Neuronal stem cell (in vitro differentiated cells): ENCODE measurements around the gene PPM1L.

Source experiments
- DNase-seq: peaks from one replicate; pipeline ENCODE4 v3.0.0-alpha.2; 2013; ENCODE audit warnings: low spot score
- H2AFZ ChIP-seq: one replicate; pipeline ENCODE4 v1.6.1; 2013; ENCODE audit warnings: mild to moderate bottlenecking, low read length, inconsistent platforms
- H2AK5ac ChIP-seq: 2 replicates; pipeline ENCODE4 v1.6.1; 2013; ENCODE audit warnings: low read depth, mild to moderate bottlenecking, inconsistent platforms, low read length, moderate library complexity, mixed read lengths
- H2BK120ac ChIP-seq: 2 replicates; pipeline ENCODE4 v1.6.1; 2013; ENCODE audit warnings: low read depth, mild to moderate bottlenecking, inconsistent platforms, low read length, moderate library complexity, mixed read lengths
- H2BK12ac ChIP-seq: one replicate; pipeline ENCODE4 v1.6.1; 2013; ENCODE audit warnings: low read length, inconsistent platforms
- H2BK15ac ChIP-seq: 2 replicates; pipeline ENCODE4 v1.6.1; 2013; ENCODE audit warnings: mild to moderate bottlenecking, low read length, inconsistent platforms, mixed read lengths
- H2BK5ac ChIP-seq: one replicate; pipeline ENCODE4 v1.6.1; 2013; ENCODE audit warnings: inconsistent platforms, mild to moderate bottlenecking, low read length, moderate library complexity
- H3K14ac ChIP-seq: one replicate; pipeline ENCODE4 v1.6.1; 2013; ENCODE audit warnings: low read length, inconsistent platforms
- H3K18ac ChIP-seq: 2 replicates; pipeline ENCODE4 v1.6.1; 2013; ENCODE audit warnings: low read length, inconsistent platforms
- H3K23ac ChIP-seq: 2 replicates; pipeline ENCODE4 v1.6.1; 2013; ENCODE audit warnings: low read depth, mild to moderate bottlenecking, mixed read lengths, low read length, inconsistent platforms; ENCODE audit not compliant: poor library complexity
- H3K27ac ChIP-seq: replicated peaks from 3 replicates; pipeline ENCODE4 v1.5.1; 2013; ENCODE audit warnings: low read length, inconsistent platforms
- H3K27me3 ChIP-seq, 3 experiments: 2 replicates each; pipeline ENCODE4 v1.6.1; 2013; ENCODE audit warnings: low read length in 3 of 3, mild to moderate bottlenecking in 2 of 3, inconsistent platforms in 1 of 3, low read depth in 1 of 3, mixed read lengths in 1 of 3, moderate library complexity in 1 of 3; ENCODE audit not compliant: control insufficient read depth in 3 of 3, insufficient read depth in 3 of 3
- H3K36me3 ChIP-seq, 2 donors: replicated peaks in 1 of 2; 2 replicates each; pipeline ENCODE4 v1.6.1; 2013; ENCODE audit warnings: low read length in 2 of 2; ENCODE audit not compliant: control insufficient read depth in 2 of 2, insufficient read depth in 2 of 2
- H3K4ac ChIP-seq: 2 replicates; pipeline ENCODE4 v1.6.1; 2013; ENCODE audit warnings: inconsistent platforms, mild to moderate bottlenecking, low read length, moderate library complexity
- H3K4me1 ChIP-seq, 2 donors: 1 replicate in 1 of 2; 2 replicates in 1 of 2; pipeline ENCODE4 v1.6.1; 2013; ENCODE audit warnings: low read length in 2 of 2, low read depth in 1 of 2; ENCODE audit not compliant: control insufficient read depth in 2 of 2, insufficient read depth in 1 of 2
- H3K4me2 ChIP-seq: one replicate; pipeline ENCODE4 v1.6.1; 2013; ENCODE audit warnings: mild to moderate bottlenecking, low read length, inconsistent platforms; ENCODE audit not compliant: insufficient read depth, poor library complexity, severe bottlenecking
- H3K4me3 ChIP-seq, 2 donors: 2 replicates each; pipeline ENCODE4 v1.5.1; 2013; ENCODE audit warnings: low read length in 2 of 2, mild to moderate bottlenecking in 2 of 2, inconsistent platforms in 1 of 2, moderate library complexity in 1 of 2
- H3K79me1 ChIP-seq: one replicate; pipeline ENCODE4 v1.6.1; 2013; ENCODE audit warnings: low read depth, mild to moderate bottlenecking, inconsistent platforms, low read length, moderate library complexity
- H3K9ac ChIP-seq: one replicate; pipeline ENCODE4 v1.6.1; 2013; ENCODE audit warnings: mild to moderate bottlenecking, low read depth, low read length, inconsistent platforms; ENCODE audit not compliant: poor library complexity
- H3K9me3 ChIP-seq, 2 donors: replicated peaks in 1 of 2; 2 replicates each; pipeline versions ENCODE3 to v1.6.1; 2013; ENCODE audit warnings: low read length in 2 of 2, mild to moderate bottlenecking in 2 of 2, inconsistent platforms in 1 of 2, low read depth in 1 of 2, mixed read lengths in 1 of 2, moderate library complexity in 1 of 2; ENCODE audit not compliant: control insufficient read depth in 2 of 2, insufficient read depth in 1 of 2
- H4K8ac ChIP-seq: one replicate; pipeline ENCODE4 v1.6.1; 2013; ENCODE audit warnings: low read depth, mild to moderate bottlenecking, inconsistent platforms, low read length, moderate library complexity
- H4K91ac ChIP-seq: one replicate; pipeline ENCODE4 v1.6.1; 2013; ENCODE audit warnings: low read length, low read depth, mild to moderate bottlenecking, inconsistent platforms; ENCODE audit not compliant: poor library complexity
- WGBS, 2 donors: extraction: QIAGEN DNeasy Blood & Tissue Kit; methylation state at CpG; one replicate each; pipeline ENCODE4 v1.1.7; 2013; ENCODE audit warnings: missing lambda C conversion rate in 2 of 2, mixed read lengths in 1 of 2; ENCODE audit not compliant: insufficient read length in 2 of 2, insufficient replicate concordance in 1 of 2; ENCODE audit errors: extremely low coverage in 2 of 2; 5-methylcytosine and 5-hydroxymethylcytosine counted together

PPM1L gene

GRCh38 chr3:161069511-161070251 lies 313.6 kb downstream of the PPM1L start:
- no peak overlapping the region for H3K27ac ChIP-seq
- H3K9me3 ChIP-seq, result no peaks in the 10 kb centered on the region
- peaks cover 2 to 26% of the 10 kb centered on the region in 2 donors for H3K36me3 ChIP-seq
- H2BK15ac ChIP-seq, result no peak overlapping the region
- no peak overlapping the region for H4K8ac ChIP-seq
- no peak for DNase-seq
- no peak overlapping the region for H2AFZ ChIP-seq
- H3K23ac ChIP-seq, result no peak overlapping the region
- H2BK5ac ChIP-seq, result no peak overlapping the region
- no CpG with 5 or more reads among the region's 5 CpGs for WGBS, 2 donors
- no peak overlapping the region for H3K9ac ChIP-seq
- H3K18ac ChIP-seq, result no peak overlapping the region
- H2BK12ac ChIP-seq, result no peak overlapping the region
- no peak overlapping the region for H2BK120ac ChIP-seq
- no peak overlapping the region for H3K4me2 ChIP-seq
- H3K4me3 ChIP-seq, result no peak overlapping the region
- peaks cover 0 to 5% of the 10 kb centered on the region in 2 donors for H3K4me1 ChIP-seq
- H3K79me1 ChIP-seq, result no peaks in the 10 kb centered on the region
- no peak overlapping the region for H3K4ac ChIP-seq
- H3K14ac ChIP-seq, result peak overlapping the region; percentile 14
- H2AK5ac ChIP-seq, result no peak overlapping the region
- no peaks in the 10 kb centered on the region for H3K27me3 ChIP-seq
- H4K91ac ChIP-seq, result no peak overlapping the region

- Histone ChIP-seq H3K23ac (no peak overlapping the region), H4K8ac (no peak overlapping the region), H2BK15ac (no peak overlapping the region), H3K27ac (no peak overlapping the region), H3K79me1 (no peaks in the 10 kb centered on the region), H3K4me2 (no peak overlapping the region), H2BK12ac (no peak overlapping the region), H3K9me3 (no peaks in the 10 kb centered on the region), H3K4me1 (peaks cover 0 to 5% of the 10 kb centered on the region in 2 donors), H3K27me3 (no peaks in the 10 kb centered on the region), H2BK5ac (no peak overlapping the region), H2AK5ac (no peak overlapping the region), H3K14ac (peak overlapping the region; percentile 14), H3K18ac (no peak overlapping the region), H4K91ac (no peak overlapping the region), H2BK120ac (no peak overlapping the region), H3K4ac (no peak overlapping the region), H3K36me3 (peaks cover 2 to 26% of the 10 kb centered on the region in 2 donors), H2AFZ (no peak overlapping the region), H3K4me3 (no peak overlapping the region), H3K9ac (no peak overlapping the region)
- DNase-seq, result no peak
- no CpG with 5 or more reads among the region's 9 CpGs for WGBS, 2 donors
Measured at GRCh38 chr3:161070252-161070930, 314.4 kb downstream of the PPM1L start.

GRCh38 chr3:161070980-161071663 lies 315.1 kb downstream of the PPM1L start:
- Histone ChIP-seq H3K14ac (no peak overlapping the region), H3K36me3 (peaks cover 2 to 26% of the 10 kb centered on the region in 2 donors), H3K4me3 (no peak overlapping the region), H3K23ac (no peak overlapping the region), H3K79me1 (no peaks in the 10 kb centered on the region), H4K91ac (no peak overlapping the region), H3K4me2 (no peak overlapping the region), H3K9me3 (no peaks in the 10 kb centered on the region), H3K27ac (no peak overlapping the region), H3K9ac (no peak overlapping the region), H2BK120ac (no peak overlapping the region), H2AK5ac (no peak overlapping the region), H2BK12ac (no peak overlapping the region), H3K27me3 (no peaks in the 10 kb centered on the region), H4K8ac (no peak overlapping the region), H3K18ac (no peak overlapping the region), H2BK5ac (no peak overlapping the region), H3K4me1 (peaks cover 0 to 5% of the 10 kb centered on the region in 2 donors), H2BK15ac (no peak overlapping the region), H3K4ac (no peak overlapping the region), H2AFZ (no peak overlapping the region)
- no CpG with 5 or more reads among the region's 6 CpGs for WGBS, 2 donors
- DNase-seq, result no peak

GRCh38 chr3:161072211-161072621 lies 316.2 kb downstream of the PPM1L start:
- Histone ChIP-seq H3K4me2 (no peak overlapping the region), H4K91ac (no peak overlapping the region), H3K27me3 (no peaks in the 10 kb centered on the region), H4K8ac (no peak overlapping the region), H3K27ac (no peak overlapping the region), H2AK5ac (no peak overlapping the region), H2BK12ac (no peak overlapping the region), H3K18ac (no peak overlapping the region), H2BK5ac (no peak overlapping the region), H3K9ac (no peak overlapping the region), H3K4me3 (no peak overlapping the region), H2BK15ac (no peak overlapping the region), H3K36me3 (peaks cover 2 to 26% of the 10 kb centered on the region in 2 donors), H3K79me1 (no peaks in the 10 kb centered on the region), H3K4me1 (peaks cover 0 to 5% of the 10 kb centered on the region in 2 donors), H2AFZ (no peak overlapping the region), H3K4ac (no peak overlapping the region), H3K14ac (no peak overlapping the region), H2BK120ac (no peak overlapping the region), H3K9me3 (no peaks in the 10 kb centered on the region), H3K23ac (no peak overlapping the region)
- no peak for DNase-seq
- WGBS, 2 donors, result no CpG with 5 or more reads among the region's 1 CpG
